A673 (cell line): ENCODE results near the gene HDAC10. TPM values are rescaled to one million over a fixed set of nuclear protein-coding genes. Genes with fewer than 3 reads are reported as not detected.

Source experiments
- BruUV-seq: library from RNA; stranded (reverse); fragments of 400-500 nt; replicated peaks from 2 replicates; lab custom pipeline; 2021; lab: Mats Ljungman, UMichigan
- CTCF ChIA-PET: fragments of 300-600 bp; sonication (Branson Sonifier 250); formaldehyde crosslinking; loops from one replicate; lab custom pipeline; 2022; ENCODE audit warnings: antibody characterized with exemption; lab: Charles Lee
- POLR2A ChIA-PET: fragments of 300-600 bp; sonication (Branson Sonifier 250); formaldehyde crosslinking; loops from one replicate; lab custom pipeline; 2022; ENCODE audit warnings: antibody characterized with exemption; ENCODE audit not compliant: low non-redundant PET; lab: Charles Lee
- DNase-seq: peaks from one replicate; pipeline ENCODE4 v3.0.0-alpha.2; 2015; ENCODE audit warnings: low spot score
- H3K27ac ChIP-seq: fragments of 200-600 bp; sonication (generic); 2 replicates; pipeline ENCODE4 v1.5.1; 2016; ENCODE audit warnings: mixed run types, low read depth, mild to moderate bottlenecking, mixed read lengths, antibody characterized with exemption, low read length; ENCODE audit not compliant: poor library complexity, severe bottlenecking
- H3K27me3 ChIP-seq: fragments of 200-600 bp; sonication (generic); replicated peaks from 2 replicates; pipeline ENCODE4 v1.6.1; 2017; ENCODE audit warnings: mixed run types, low read depth, mild to moderate bottlenecking, mixed read lengths, antibody characterized with exemption, low read length; ENCODE audit not compliant: insufficient read depth, poor library complexity
- H3K36me3 ChIP-seq: fragments of 200-600 bp; sonication (generic); 2 replicates; pipeline ENCODE4 v1.6.1; 2016; ENCODE audit warnings: mixed run types, mild to moderate bottlenecking, mixed read lengths, antibody characterized with exemption, low read length; ENCODE audit not compliant: insufficient read depth, poor library complexity, severe bottlenecking
- H3K4me1 ChIP-seq: fragments of 200-600 bp; sonication (generic); 2 replicates; pipeline ENCODE4 v1.6.1; 2017; ENCODE audit warnings: mixed run types, mild to moderate bottlenecking, mixed read lengths, antibody characterized with exemption, low read length; ENCODE audit not compliant: insufficient read depth, poor library complexity, severe bottlenecking
- H3K4me3 ChIP-seq: fragments of 200-600 bp; sonication (generic); 2 replicates; pipeline ENCODE4 v1.5.1; 2016; ENCODE audit warnings: low read depth, mixed run types, mild to moderate bottlenecking, mixed read lengths, low read length; ENCODE audit not compliant: poor library complexity, severe bottlenecking
- H3K9me3 ChIP-seq: fragments of 200-600 bp; sonication (generic); 2 replicates; pipeline ENCODE4 v1.6.1; 2016; ENCODE audit warnings: mixed run types, low read depth, mild to moderate bottlenecking, mixed read lengths, antibody characterized with exemption, low read length; ENCODE audit not compliant: poor library complexity, severe bottlenecking
- CTCF ChIP-seq: fragments of 300-800, 200-600 bp; sonication (generic); conservative IDR thresholded peaks from 2 replicates; pipeline ENCODE4 v1.5.1; 2017; ENCODE audit warnings: low read depth, mild to moderate bottlenecking, antibody characterized with exemption, low read length, moderate library complexity, mixed read lengths
- EZH2 ChIP-seq: fragments of 200-600 bp; sonication (generic); IDR thresholded peaks from 2 replicates; pipeline ENCODE4 v1.6.1; 2017; ENCODE audit warnings: borderline replicate concordance, low read depth, mild to moderate bottlenecking, mixed read lengths, antibody characterized with exemption, low read length; ENCODE audit not compliant: poor library complexity, severe bottlenecking
- intact Hi-C: fragments of 100-400 bp; cut with micrococcal nuclease; formaldehyde crosslinking; loops from one replicate; pipeline ENCODE4 v1.10.0; 2022; ENCODE audit not compliant: unreplicated experiment
- total RNA-seq: library from RNA; stranded (reverse); gene quantifications from 2 replicates; pipeline ENCODE4 v1.2.3, GENCODE V29; 2021

Gene HDAC10
- total RNA-seq, 1 experiment from 2014 or later = 38.6 TPM

- no peak for TF ChIP-seq EZH2
- H3K4me3 ChIP-seq = no peak overlapping the region
- no peak for DNase-seq
- no TSS peak for BruUV-seq
- intact Hi-C loops = no loop called here
- no peaks in the 10 kb centered on the region for H3K4me1 ChIP-seq
- ChIA-PET POLR2A (no interaction called here), CTCF (no interaction called here)
- H3K27ac ChIP-seq = no peak overlapping the region
- H3K36me3 ChIP-seq = peaks cover 84% of the 10 kb centered on the region
- no peaks in the 10 kb centered on the region for H3K9me3 ChIP-seq
- no peaks in the 10 kb centered on the region for H3K27me3 ChIP-seq
Observed at GRCh38 chr22:50281384-50281760, 30.3 kb upstream of the HDAC10 start.

GRCh38 chr22:50280708-50281383, 29.8 kb upstream of the HDAC10 start:
- TF ChIP-seq CTCF (no peak), EZH2 (no peak)
- H3K27ac ChIP-seq = no peak overlapping the region
- no peak overlapping the region for H3K4me3 ChIP-seq
- no peaks in the 10 kb centered on the region for H3K27me3 ChIP-seq
- DNase-seq = no peak
- no peaks in the 10 kb centered on the region for H3K9me3 ChIP-seq
- POLR2A ChIA-PET = no interaction called here
- H3K36me3 ChIP-seq = peaks cover 84% of the 10 kb centered on the region
- TSS peak; percentile 42 for BruUV-seq
- CTCF ChIA-PET = no interaction called here
- no peaks in the 10 kb centered on the region for H3K4me1 ChIP-seq
- intact Hi-C loops = no loop called here

- Histone ChIP-seq H3K36me3 (peaks cover 87% of the 10 kb centered on the region), H3K27me3 (no peaks in the 10 kb centered on the region), H3K4me3 (no peak overlapping the region), H3K27ac (no peak overlapping the region), H3K9me3 (no peaks in the 10 kb centered on the region), H3K4me1 (peaks cover 2% of the 10 kb centered on the region)
- intact Hi-C loops = no loop called here
- POLR2A ChIA-PET = no interaction called here
- CTCF ChIA-PET = no interaction called here
- no TSS peak for BruUV-seq
- no peak for DNase-seq
- TF ChIP-seq EZH2 (no peak), CTCF (no peak)
Observed at GRCh38 chr22:50280022-50280707, 29.1 kb upstream of the HDAC10 start.
